ENCODE measurements around the gene COMTD1.

DNA sequence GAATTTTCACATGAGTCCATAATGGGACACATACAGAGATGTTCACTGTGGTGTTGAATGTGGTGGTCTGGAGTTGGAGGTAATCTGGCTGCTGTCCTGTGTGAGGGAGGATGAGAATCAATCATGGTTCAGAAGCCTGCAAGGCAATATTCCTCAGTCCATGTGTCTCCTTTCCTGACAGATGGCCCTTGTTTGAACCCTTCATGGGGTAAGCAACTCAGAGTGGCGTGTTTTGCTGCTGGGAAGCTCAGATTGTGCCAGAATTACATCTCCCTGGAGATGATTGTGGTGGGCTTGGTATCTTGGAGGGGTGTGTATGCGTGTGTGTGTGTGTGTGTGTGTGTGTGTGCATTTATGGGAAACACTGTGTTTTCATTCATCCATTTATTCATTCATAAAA, 44.5 kb upstream of the COMTD1 start:
- TF ChIP-seq CTCF (IDR thresholded peaks at IDR 0.05; ENCODE audit: low read length): no peak
- TF ChIP-seq EZH2 (IDR thresholded peaks at IDR 0.05; ENCODE audit: borderline replicate concordance, low read length): no peak
